GM19023 (cell line): ENCODE data around the gene HSD17B4.
"Not testable (repeated sequence)": the region's sequence is repeated elsewhere in the genome, so short reads cannot be mapped to it uniquely, and the experiment has no call there.

Experiments used
- ATAC-seq: cut with Tn5 transposase; IDR thresholded peaks from one replicate; pipeline ENCODE4 v1.9.1; 2021; ENCODE audit warnings: mild to moderate bottlenecking, moderate library complexity; ENCODE audit not compliant: unreplicated experiment

HSD17B4 gene

GRCh38 chr5:119476341-119476740 is 24.0 kb downstream of the HSD17B4 start:
- no peak for ATAC-seq

GRCh38 chr5:119478781-119479180 is 26.5 kb downstream of the HSD17B4 start:
- ATAC-seq: no peak

GRCh38 chr5:119480629-119481028 is 28.3 kb downstream of the HSD17B4 start:
- ATAC-seq: not testable (repeated sequence)

DNA sequence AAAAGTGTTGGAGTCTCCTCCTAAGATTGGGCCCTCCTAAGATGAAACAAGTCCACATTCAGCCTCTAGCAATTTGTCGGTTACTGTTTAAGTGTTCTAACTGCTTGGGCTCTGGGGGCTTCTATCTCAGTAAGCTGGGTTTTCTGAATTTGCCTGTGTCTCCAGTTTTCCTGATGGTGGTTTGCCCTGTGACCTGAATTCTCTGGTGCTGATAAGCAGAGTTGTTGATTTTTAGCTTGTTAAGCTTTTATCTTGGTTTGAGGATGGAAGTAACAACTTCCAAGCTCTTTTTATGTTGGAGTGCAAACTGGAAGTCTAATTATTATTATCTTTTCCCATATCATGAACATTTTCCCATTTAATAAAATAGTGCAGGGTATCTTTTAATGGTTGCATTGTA is 30.9 kb downstream of the HSD17B4 start:
- no peak for ATAC-seq

GRCh38 chr5:119484884-119485283 is 32.6 kb downstream of the HSD17B4 start:
- no peak for ATAC-seq

DNA sequence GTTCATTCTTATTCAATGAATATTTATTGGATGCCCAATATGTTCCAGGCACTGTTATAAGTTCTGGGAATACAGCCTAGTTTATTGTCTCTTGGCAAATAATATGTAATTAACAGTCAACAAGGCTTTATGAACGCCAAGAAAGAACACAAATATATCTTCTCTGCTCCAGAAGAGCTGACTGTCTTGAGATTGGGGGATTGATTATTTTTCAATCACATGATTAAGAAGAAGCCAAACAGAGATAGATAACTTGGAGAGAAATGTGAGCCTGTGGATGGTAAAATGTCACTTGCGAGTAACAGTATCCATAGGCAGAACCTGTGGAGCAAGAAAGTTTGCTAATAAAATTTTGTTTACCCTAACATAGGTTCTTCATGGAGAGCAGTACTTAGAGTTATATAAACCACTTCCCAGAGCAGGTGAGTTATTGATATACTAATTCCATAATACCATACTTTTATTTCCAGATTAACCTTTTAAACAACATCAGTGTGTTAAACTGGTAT is 49.4 kb downstream of the HSD17B4 start:
- no peak for ATAC-seq

DNA sequence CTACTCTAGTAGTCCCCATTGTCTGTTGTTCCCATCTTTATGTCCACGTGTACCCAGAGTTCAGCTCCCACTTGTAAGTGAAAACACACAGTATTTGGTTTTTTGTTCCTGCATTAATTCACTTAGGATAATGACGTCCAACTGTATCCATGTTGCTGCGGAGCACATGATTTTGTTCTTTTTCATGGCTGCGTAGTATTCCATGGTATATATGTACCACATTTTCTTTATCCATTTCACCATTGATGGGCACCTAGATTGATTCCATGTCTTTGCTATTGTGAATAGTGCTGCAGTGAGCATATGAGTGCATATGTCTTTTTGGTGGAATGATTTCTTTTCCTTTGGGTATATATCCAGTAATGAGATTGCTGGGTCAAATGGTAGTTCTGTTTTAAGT is 51.6 kb downstream of the HSD17B4 start:
- not testable (repeated sequence) for ATAC-seq

DNA sequence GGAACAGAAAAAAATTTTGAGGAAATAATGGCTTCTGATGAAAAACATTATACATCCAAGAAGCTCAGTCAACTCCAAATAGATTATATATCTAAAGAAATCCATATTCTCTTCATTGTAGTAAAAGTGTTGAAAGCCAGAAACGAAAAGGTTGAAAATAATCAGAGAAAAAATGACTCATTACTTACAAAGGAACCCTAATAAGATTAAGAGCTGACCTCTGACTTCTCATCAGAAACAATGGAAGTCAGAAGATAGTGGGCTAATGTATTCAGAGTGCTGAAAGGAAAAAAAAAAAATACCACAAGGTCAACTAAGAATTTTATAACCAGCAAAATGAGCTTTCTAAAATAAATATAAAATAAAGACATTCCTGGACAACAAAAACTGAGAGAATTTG is 60.0 kb downstream of the HSD17B4 start:
- ATAC-seq: no peak

DNA sequence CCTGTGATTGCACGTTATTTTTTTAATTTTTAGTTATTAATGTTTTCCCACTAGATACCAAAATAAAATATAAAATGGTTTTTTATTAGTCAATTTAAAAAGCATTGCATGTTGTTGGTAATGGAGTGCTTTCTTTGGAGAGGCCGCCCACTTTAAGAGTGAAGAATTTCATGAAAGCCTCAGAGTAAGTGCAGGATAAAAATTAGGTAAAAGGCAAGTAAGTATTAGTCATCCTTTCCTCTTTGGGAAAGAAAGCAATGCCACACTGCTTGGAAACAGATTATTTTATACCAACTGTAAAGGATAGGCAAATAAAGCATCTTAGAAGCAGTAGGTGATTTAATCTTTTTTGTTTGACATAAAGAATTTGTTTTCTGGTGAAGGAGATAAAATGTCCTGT is 62.9 kb downstream of the HSD17B4 start:
- ATAC-seq: no peak

GRCh38 chr5:119517115-119517514 is 64.8 kb downstream of the HSD17B4 start:
- not testable (repeated sequence) for ATAC-seq

DNA sequence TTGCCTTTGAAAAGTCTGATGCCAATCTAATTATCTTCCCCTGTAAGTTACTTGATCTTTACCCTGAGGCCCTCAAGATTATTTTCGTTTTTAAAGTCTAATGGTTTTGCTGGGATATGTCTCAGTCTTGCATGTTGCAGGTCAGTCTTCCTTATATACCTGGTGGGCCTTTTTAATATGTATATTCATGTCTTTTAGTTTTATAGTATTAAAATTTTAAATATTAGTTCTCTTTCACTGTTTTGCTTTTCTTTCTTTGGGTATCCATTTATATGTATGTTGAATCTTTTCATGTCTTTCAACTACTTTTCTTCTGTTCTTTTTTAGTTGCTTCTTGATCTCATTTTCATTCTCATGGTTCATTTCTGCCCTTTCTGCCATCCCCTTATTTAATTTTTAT is 68.9 kb downstream of the HSD17B4 start:
- ATAC-seq: no peak

GRCh38 chr5:119522841-119523240 is 70.5 kb downstream of the HSD17B4 start:
- ATAC-seq: no peak

GRCh38 chr5:119524485-119524884 is 72.2 kb downstream of the HSD17B4 start:
- ATAC-seq: no peak

DNA sequence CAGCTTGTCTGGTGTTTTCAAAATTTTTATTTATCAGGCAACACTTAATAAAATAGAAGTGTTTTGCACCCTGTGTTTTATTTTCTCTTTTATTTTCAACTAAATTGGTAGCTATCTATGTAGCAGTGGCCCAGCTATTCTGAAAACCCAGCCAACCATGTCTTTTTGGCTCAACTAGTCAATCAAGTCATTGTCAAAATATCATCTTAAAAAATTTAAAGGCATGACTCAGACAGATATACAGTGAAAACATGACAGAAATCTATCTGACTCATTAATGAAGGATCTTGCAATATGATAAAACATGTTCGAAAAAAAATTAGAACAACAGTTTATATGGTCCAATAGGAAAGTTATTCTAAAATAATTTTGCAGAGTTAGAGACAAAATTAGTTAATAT is 75.1 kb downstream of the HSD17B4 start:
- no peak for ATAC-seq

DNA sequence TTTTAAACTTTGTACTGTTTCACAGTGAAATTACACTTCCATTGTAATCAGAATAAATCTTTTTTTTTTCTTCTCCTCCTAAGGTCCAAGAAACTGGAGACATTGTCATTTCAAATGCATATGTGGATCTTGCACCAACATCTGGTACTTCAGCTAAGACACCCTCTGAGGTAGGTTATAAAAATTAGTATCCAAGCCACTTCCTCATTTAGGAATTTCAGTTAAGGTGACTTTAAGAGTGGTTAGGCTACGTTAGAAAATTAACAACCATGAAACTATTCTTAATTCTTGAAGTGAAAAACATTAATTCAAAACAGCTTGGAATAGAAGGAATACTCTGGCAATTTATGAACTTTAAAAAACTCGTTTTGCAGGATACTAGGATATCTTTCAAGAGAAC is 77.5 kb downstream of the HSD17B4 start:
- no peak for ATAC-seq

GRCh38 chr5:119532637-119533036 is 80.3 kb downstream of the HSD17B4 start:
- ATAC-seq: no peak

DNA sequence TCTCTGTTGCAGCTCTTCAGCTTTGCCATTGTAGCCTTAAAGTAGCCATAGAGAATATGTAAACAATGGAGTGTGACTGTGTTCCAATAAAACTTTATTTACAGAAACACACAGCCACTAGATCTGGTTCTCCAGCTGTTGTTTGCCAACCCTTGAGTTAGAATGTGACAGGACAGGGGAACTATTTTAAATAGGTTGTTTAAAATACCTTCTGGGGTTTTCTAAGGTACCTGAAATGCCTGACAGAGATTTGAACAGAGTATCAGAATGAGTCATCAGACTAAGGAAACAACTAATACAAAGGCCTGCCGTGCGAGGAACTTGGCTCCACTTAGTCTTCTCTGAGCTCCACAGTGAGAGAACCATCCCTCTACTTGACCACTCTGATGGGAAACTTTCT is 85.4 kb downstream of the HSD17B4 start:
- peak; percentile 100 for ATAC-seq

GRCh38 chr5:119541716-119542115 is 89.4 kb downstream of the HSD17B4 start:
- ATAC-seq: no peak

GRCh38 chr5:119551819-119552218 is 99.5 kb downstream of the HSD17B4 start:
- no peak for ATAC-seq

DNA sequence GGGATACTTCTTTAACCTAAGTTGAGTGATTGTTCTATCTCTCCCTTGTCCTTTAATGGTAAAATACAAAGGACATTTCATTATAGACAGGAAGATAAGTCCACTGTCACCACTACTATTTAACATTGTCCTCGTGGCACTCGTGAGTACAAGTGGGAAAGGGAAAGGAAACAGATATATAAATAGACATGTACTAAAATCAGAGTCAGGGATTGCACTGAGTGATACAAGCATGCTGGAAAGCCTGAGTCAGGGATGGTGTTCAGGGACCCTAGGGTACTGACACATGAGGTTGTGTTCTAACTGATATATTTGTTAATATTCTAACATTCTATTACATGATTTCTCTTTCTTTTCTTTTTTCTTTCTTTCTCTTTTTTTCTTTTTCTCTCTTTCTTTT is 102.3 kb downstream of the HSD17B4 start:
- no peak for ATAC-seq

GRCh38 chr5:119570910-119571309 is 118.6 kb downstream of the HSD17B4 start:
- no peak for ATAC-seq

DNA sequence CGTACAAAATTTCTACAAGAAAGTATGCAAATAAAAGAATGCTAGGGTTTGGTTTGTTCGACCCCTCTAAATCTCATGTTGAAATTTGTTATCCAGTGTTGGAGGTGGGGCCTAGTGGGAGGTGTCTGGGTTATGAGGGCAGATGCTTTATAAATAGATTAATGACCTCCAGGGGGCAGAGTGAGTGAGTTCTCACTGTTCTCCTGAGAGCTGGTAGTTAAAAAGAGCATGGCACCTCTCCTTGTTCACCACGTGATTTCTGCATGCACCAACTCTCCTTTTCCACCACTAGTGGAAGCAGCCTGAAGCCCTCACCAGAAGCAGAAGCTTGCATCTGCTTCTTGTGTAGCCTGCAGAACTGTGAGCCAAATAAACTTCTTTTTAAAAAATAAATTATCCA is 126.6 kb downstream of the HSD17B4 start:
- ATAC-seq: peak; percentile 62

GRCh38 chr5:119582987-119583386 is 130.7 kb downstream of the HSD17B4 start:
- no peak for ATAC-seq

DNA sequence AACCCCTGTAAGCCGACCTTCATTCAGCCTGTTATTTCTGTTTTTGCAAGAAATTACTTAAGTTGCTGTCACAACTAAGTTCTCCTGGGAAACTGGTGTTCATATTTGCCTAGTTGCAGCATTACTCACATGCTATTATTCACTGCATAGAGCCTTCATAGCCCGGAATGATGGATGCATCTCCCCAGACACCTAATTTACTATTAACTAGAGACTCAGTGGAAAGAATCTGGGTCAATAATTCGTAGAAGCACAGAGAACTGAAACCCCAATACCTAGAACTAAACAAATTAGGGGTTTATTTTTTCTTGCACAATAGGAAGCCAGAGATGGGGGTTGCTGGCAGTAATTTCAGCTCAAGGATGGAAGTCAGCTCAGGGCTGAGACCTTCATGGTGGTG is 131.4 kb downstream of the HSD17B4 start:
- ATAC-seq: peak; percentile 89
